Measurements from ENCODE around the gene KNOP1. TPM values are rescaled to one million over a fixed set of nuclear protein-coding genes. Genes with fewer than 3 reads are reported as not detected.

KNOP1 gene
- total RNA-seq, 1 experiment from 2014 or later = 13.6 TPM

DNA sequence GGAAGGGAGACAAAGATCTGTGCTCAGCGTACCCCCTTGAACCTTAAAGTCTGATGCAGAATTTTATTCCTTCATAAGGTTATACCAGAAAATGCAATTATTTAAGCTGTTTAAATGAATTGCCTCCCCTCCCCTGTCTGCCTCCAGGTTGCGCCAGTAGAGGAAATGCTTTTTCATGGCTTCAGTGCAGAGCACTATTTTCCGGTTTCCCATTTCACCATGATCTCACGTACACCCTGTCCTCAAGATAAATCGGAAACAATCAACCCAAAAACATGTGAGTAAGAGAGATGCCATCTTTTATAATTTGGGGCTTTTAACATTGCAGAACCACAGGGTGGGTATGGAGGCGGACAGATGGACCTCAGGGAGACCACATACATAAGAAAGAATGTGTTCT is 15.5 kb upstream of the KNOP1 start:
- Histone ChIP-seq H3K4me1 (ENCODE audit: insufficient read depth, low read length) (no peaks in the 10 kb centered on the region), H3F3A (ENCODE audit: low read length, unreplicated experiment) (no peaks in the 10 kb centered on the region), H3K27ac (ENCODE audit: low read length) (no peak overlapping the region), H3K4me3 (ENCODE audit: low read length) (no peak overlapping the region), H3K9me3 (ENCODE audit: low read length) (no peaks in the 10 kb centered on the region), H2AFZ (ENCODE audit: low read length) (no peak overlapping the region), H4K20me1 (ENCODE audit: low read length) (no peaks in the 10 kb centered on the region), H3K4me2 (ENCODE audit: low read length) (no peak overlapping the region), H3K27me3 (ENCODE audit: low read length) (no peaks in the 10 kb centered on the region), H3K9ac (ENCODE audit: low read length) (no peak overlapping the region), H3K36me3 (ENCODE audit: low read depth, low read length) (no peaks in the 10 kb centered on the region), H3K79me2 (ENCODE audit: low read length) (no peaks in the 10 kb centered on the region), H3K9me2 (replicated peaks; ENCODE audit: low read length) (no peaks in the 10 kb centered on the region)
- no peak for ATAC-seq
- no TSS peak for BruUV-seq (replicated peaks)
- ChIA-PET CTCF (no interaction called here), POLR2A (ENCODE audit: unreplicated experiment) (no interaction called here)
- DNase-seq = no peak
- intact Hi-C loops (cut with micrococcal nuclease) = no loop called here
- no peak for TF ChIP-seq EZH2phosphoT487 (IDR thresholded peaks at IDR 0.05; ENCODE audit: borderline replicate concordance, low read length)
- no peak for TF ChIP-seq CTCF (conservative IDR thresholded peaks at IDR 0.05; ENCODE audit: low read depth, low read length)
- no peak for TF ChIP-seq EZH2 (IDR thresholded peaks at IDR 0.05; ENCODE audit: low read length, unreplicated experiment)

DNA sequence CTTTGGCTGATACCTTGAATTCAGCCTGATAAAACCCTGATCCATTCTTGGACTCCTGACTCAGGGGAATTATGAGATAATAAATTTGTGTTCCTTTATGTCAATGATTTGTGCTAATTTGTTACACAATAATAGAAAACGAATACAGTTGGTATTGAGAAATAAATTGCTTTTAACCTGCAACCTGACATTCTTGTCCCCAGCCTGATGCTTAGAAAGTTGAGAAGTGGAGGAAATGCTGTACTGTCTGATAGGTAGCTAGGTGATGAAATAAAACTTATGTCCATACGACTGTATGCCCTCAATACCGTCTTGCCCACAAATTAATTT is 10.6 kb upstream of the KNOP1 start:
- Histone ChIP-seq H3K36me3 (ENCODE audit: low read depth, low read length) (no peaks in the 10 kb centered on the region), H3K9ac (ENCODE audit: low read length) (no peak overlapping the region), H2AFZ (ENCODE audit: low read length) (no peak overlapping the region), H3K4me3 (ENCODE audit: low read length) (no peak overlapping the region), H3K9me2 (replicated peaks; ENCODE audit: low read length) (no peaks in the 10 kb centered on the region), H3K27me3 (ENCODE audit: low read length) (no peaks in the 10 kb centered on the region), H3K4me1 (ENCODE audit: insufficient read depth, low read length) (no peaks in the 10 kb centered on the region), H3K27ac (ENCODE audit: low read length) (no peak overlapping the region), H4K20me1 (ENCODE audit: low read length) (no peaks in the 10 kb centered on the region), H3K9me3 (ENCODE audit: low read length) (no peaks in the 10 kb centered on the region), H3F3A (ENCODE audit: low read length, unreplicated experiment) (no peaks in the 10 kb centered on the region), H3K4me2 (ENCODE audit: low read length) (no peak overlapping the region), H3K79me2 (ENCODE audit: low read length) (no peaks in the 10 kb centered on the region)
- DNase-seq = no peak
- ChIA-PET POLR2A (ENCODE audit: unreplicated experiment) (no interaction called here), CTCF (no interaction called here)
- TF ChIP-seq CTCF (conservative IDR thresholded peaks at IDR 0.05; ENCODE audit: low read depth, low read length) (no peak), EZH2 (IDR thresholded peaks at IDR 0.05; ENCODE audit: low read length, unreplicated experiment) (no peak), EZH2phosphoT487 (IDR thresholded peaks at IDR 0.05; ENCODE audit: borderline replicate concordance, low read length) (no peak)
- intact Hi-C loops (cut with micrococcal nuclease) = no loop called here
- BruUV-seq (replicated peaks) = no TSS peak
- ATAC-seq = no peak

DNA sequence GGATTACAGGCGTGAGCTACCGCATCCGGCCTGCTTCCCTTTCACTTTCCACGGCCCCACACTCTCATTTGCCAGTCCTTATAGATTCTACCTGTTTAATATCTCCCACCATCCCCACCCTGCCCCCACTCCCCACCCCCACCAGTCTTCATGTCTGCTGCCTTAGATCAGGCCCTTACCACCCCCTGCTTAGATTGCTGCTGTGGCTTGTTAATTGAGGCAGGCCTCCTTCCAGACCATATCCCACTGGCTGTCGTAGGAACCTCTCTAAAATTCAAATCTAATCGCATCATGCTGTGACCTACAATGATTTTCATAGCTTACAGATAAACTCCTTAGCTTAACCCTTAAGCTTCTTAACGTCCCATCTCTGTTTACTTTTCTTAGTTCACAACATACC is 5.0 kb upstream of the KNOP1 start:
- Histone ChIP-seq H3K79me2 (ENCODE audit: low read length) (peaks cover 20% of the 10 kb centered on the region), H3K4me2 (ENCODE audit: low read length) (no peak overlapping the region), H3K27ac (ENCODE audit: low read length) (no peak overlapping the region), H3F3A (ENCODE audit: low read length, unreplicated experiment) (no peaks in the 10 kb centered on the region), H4K20me1 (ENCODE audit: low read length) (no peaks in the 10 kb centered on the region), H3K4me3 (ENCODE audit: low read length) (no peak overlapping the region), H3K9me3 (ENCODE audit: low read length) (no peaks in the 10 kb centered on the region), H3K4me1 (ENCODE audit: insufficient read depth, low read length) (peaks cover 5% of the 10 kb centered on the region), H3K27me3 (ENCODE audit: low read length) (no peaks in the 10 kb centered on the region), H3K9me2 (replicated peaks; ENCODE audit: low read length) (no peaks in the 10 kb centered on the region), H3K9ac (ENCODE audit: low read length) (no peak overlapping the region), H2AFZ (ENCODE audit: low read length) (no peak overlapping the region), H3K36me3 (ENCODE audit: low read depth, low read length) (no peaks in the 10 kb centered on the region)
- no peak for TF ChIP-seq EZH2 (IDR thresholded peaks at IDR 0.05; ENCODE audit: low read length, unreplicated experiment)
- POLR2A ChIA-PET (ENCODE audit: unreplicated experiment) = no interaction called here
- DNase-seq = no peak
- intact Hi-C loops (cut with micrococcal nuclease) = no loop called here
- ATAC-seq = no peak
- BruUV-seq (replicated peaks) = no TSS peak
- CTCF ChIA-PET = no interaction called here

All from PC-3 (cell line).